ENCODE measurements around the gene ASCL2.
"Not testable (repeated sequence)": the region's sequence is repeated elsewhere in the genome, so short reads cannot be mapped to it uniquely, and the experiment has no call there.

The ASCL2 gene

DNA sequence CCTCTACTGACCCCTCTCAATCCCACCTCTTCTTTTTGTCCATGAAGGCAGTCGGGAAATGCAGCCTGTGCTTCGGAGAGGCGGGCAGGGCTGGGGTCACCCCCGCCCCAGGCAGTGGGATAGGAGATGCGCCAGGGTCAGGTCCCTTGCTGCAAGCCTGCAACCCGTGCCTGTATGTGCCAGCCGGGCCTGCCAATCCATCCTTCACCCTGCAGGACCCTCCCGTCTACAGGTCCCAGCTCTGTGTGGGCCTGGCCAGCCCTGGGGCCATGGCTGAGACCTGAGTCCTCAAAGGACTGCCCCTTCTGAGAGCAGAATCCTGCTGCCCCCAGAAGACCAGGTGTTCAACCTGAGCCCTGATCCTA lies 10.9 kb downstream of the ASCL2 start:
- no peak for DNase-seq

DNA sequence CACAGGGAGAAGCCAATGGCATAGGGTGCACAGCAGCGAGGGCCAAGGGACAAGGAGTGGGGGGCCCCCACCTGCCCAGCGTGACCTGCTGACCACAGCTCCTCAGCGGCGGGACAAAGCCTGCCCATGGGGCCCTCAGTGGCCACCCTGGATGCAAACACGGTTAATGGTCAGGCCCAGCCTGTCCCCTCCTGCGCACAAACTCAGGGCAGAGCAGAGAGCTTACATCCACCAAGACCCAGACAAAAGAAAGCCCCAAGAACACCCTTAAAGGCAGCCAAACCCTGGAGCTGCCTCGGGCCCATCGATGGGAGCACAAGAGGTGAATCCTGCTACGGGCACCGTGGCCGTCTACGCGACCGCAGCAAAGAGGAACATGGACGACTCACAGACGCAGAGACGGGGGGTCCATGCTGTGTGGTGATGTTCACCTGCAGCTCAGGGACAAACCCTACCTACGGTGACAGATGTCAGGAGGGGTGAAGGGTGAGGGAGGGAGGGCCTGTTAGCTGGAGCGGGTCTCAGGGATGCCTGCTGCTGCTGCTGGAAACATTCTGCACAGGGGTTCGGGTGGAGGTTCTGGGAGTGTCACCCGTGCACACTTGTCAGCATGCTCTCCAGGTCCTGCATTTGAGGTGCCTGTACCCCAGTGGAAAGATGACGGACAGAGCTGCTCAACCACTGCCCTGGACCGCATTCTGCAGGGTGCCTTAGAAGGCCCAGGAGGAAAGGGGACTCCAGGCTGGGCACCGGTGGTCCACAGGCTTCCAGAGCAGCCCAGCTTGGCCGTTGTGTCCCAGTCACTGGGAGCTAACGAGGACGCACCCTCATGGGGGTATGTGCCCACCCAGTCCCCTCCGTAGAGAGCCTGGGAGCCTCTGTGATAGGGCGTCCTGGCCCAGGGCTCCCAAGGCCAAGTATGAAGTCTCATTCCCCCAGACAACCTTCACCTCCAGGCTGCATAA lies 11.6 kb downstream of the ASCL2 start:
- DNase-seq, result no peak

DNA sequence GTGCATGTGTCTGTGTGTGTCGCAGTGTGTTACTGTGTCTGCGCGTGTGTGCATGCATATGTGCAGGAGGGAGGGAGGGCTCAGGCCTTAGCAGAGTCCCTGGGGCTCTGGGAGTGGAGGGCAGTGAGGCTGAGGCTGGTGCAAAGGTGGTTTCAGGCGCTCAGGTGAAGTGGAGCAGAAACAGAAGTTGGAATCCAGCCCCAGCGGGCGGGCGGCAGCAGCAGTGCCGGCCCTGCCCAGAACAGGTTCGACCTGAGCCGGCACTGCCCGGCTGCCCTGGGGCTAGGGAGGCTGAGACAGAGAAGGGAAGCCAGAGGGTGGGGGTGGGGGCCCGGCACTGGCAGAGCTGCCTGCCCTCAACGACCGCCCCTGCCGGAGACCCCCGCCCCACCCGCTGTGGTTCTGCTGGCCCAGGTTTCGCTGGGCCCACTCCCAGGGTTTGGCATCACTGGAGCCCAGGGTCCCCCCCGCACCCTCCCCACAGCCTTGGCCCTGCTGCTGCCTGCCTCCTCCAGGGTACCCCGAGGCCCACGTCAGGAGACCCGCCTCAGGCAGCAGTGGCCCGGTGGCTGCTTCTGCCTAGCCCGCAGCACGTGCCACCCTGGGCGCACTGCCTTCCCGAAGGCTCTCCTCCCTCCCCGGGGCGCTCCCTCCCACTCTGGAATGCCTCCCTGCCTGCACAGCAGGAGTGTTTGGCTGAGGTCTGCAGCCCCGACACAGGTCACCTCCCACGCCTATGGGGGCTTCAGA lies 13.3 kb downstream of the ASCL2 start:
- DNase-seq, result peak; percentile 95

DNA sequence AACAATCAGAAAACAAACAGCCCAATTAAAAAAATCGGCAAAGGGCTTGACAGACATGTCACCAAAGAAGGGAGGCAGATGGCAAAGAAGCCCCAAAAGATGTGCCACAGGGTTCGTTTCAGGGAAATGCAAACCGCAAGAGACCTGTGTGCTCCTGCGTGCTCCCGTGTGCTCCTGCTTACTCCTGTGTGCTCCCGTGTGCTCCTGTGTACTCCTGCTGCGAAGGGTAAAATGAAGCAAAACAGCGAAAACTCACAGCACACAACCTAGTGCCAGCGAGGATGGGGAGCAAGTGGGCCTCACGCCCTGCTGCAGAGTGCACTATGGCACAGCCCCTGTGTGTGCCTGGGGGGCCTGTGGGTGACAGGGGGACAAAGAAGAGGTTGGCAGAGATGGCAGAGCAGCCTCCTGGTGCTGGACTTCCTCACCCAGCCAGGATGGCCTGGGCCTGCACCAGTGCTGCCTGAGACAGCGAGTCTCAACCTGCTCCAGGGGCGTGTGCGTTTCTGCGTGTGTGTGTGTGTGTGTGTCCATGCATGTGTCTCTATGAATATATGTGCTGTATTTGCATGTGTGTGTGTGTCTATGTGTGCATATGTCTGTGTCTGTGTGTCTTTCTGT lies 14.0 kb downstream of the ASCL2 start:
- no peak for DNase-seq

DNA sequence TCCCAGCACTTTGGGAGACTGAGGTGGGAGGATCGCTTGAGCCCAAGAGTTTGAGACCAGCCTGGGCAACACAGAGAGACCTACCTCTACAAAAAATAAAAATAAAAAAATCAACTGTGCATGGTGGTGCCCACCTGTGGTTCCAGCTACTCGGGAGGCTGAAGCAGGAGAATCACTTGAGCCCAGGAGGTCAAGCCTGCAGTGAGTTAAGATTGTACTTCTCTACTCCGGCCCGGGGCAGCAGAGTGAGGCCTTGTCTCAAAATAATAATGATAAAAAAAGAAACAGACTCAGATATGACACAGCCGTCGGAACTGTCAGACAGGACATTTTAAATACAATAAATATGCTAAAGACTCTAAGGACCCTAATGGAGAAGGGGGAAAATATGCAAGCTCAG lies 18.4 kb downstream of the ASCL2 start:
- no peak for DNase-seq

DNA sequence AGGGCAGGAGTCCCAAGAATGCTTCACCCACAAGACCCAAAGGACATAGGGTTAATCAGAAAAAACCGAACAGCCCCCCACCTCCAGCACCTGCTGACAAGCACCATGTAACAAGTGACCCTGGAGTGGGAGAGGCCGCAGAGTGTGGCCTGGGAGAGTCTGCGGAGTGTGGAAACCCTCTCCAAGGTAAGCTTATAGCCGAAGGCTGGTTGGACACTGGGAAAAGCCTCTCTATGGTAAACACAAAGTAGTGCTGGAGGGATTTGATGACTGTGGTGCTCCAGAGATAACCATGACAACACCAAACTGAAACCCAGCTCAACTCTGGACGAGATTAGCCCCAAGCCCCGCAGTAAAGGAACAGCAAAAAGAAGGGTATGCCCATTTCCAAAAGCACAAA lies 19.2 kb downstream of the ASCL2 start:
- no peak for DNase-seq

DNA sequence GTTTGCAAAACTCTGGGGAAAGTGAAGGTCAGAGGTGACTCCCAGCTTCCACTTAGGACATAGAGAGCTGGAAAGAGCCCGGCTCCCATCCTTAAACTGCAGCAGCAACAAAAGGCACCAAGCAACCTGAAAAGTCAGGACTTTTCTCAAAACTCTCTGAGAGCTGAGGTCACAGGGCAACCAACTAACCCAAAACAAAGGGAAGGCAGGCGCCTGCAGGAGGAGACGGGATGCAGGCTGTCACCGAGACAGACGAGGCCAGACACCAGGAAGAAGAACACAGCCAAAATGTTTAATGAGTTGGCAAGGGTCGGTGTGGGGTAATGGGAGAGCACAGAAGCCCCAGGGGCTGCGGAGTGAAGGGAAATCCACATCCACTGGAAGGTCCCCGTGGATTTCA lies 19.9 kb downstream of the ASCL2 start:
- no peak for DNase-seq

DNA sequence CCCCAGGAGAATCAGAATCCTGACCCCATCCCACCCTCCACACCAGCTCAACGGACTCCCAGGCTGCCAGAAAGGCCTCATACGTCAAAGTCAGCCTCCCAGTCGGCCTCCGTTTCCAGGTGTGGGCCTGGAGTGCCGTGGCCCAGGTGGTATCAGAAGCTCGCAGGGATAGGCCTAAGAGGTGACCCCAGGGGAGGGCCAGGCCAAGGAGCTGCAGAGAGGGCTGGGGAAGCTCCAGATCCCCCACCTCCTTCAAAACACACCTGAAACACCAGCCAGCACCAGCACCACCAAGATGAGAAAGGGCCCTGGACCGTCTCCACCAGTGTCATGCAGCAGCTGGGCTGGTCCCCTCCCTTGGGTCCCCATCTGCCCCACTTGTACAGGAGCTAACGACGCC lies 20.3 kb downstream of the ASCL2 start:
- no peak for DNase-seq

DNA sequence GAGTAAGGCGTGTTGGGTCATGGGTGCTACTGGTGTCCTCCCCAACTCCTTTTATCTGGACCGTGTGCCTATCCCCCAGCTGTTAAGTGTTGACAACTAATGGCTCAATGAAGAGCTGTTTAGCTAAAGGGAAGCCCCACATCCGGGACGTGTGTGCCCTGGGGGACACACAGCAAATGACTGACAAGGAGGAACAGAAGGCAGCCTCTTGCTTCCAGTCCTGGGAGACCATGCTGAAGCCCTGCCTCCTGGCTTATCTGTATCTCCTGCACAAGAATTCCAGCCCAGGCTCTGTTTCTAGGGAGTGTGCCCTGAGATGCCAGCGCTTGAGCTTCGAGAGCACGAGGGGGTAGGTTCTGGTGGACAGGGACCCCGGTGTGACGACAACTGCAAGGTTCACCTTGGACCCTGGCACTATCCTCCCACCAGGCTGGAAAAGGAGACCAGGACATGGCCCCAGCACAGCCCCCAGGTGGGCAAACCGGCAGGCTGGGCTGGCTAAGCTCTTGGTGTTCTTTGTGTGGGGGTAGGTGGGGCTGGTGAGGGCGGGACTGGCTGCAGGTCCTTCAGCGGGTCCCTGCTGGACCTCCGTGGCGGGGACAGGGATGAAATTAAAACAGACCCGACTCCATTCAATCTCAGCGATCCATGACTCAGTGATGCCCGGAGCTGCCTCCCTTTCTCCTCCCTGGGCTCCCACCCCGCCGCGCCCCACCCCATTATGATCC lies 21.0 kb downstream of the ASCL2 start:
- no peak for DNase-seq

DNA sequence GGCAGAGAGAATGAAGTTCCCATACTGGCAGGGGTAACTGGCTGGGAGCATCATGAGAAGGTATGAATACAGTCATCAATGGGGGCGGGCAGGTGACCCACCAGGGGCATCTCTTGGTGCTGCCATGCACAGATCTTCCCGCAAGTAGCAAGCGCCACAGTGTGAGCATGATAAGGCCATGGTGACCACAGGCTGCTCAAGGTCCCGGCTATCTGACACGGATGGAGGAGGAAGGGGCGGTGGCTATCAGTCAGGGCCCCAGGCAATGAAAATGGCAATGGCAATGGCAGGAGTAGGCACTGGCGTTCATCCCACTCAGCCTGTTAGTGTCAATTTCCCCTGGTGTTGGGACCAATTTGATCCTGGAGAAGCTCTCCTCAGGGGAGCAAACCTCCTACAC lies 21.6 kb downstream of the ASCL2 start:
- DNase-seq, result no peak

DNA sequence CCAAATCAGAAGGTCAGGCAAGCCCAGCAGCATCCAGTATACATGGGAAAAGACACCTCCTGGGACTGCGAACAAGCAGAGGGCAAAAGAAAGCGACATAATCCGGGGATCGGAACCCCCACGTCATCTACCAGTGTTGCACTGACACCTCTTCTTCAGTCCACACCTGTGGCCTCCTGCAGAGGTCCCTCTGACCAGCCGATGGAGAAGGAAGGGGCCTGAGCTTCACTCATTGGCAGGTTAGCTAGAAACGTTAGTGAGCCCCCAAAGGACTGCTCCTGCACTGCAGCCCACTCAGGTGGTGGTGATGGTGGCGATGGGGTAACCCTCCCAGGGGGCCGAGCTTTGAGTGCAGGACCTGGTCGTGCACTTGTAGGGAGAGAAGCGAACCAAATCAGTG lies 22.1 kb downstream of the ASCL2 start:
- DNase-seq, result no peak

DNA sequence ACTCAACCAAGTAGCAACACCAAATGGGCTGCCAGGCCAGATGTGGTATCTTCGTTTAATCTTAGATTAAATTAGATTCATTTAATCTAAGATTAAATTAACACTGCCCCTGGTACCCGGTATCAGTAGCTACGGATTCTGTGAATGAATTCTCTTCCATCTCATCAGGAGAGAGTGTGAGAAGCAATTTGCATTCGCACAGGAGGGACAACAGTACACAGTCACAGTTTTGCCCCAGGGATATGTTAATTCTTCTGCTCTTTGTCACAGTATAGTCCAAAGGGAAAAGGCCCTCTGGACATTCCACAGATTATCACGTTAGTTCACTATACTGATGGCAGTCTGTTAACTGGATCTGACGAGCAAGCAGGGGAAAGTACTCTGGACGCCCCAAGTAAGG lies 22.9 kb downstream of the ASCL2 start:
- peak; percentile 28 for DNase-seq

DNA sequence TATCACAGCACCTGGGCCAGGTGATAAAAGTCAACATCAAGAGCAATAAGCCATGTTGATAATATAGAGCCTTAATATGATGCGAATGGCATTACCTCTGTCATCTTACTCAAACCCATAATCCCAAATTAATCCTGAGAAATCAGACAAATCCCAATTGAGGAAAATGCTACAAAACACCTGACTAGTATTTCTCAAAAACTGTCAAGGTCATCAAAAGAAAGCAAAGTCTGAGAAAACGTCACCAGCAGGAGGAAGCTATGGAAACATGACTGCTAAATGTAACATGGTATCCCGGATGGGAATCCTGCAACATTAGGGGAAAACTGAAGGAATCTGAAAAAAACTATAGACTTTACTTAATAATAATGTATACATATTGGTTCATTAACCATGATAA lies 29.6 kb downstream of the ASCL2 start:
- no peak for DNase-seq

DNA sequence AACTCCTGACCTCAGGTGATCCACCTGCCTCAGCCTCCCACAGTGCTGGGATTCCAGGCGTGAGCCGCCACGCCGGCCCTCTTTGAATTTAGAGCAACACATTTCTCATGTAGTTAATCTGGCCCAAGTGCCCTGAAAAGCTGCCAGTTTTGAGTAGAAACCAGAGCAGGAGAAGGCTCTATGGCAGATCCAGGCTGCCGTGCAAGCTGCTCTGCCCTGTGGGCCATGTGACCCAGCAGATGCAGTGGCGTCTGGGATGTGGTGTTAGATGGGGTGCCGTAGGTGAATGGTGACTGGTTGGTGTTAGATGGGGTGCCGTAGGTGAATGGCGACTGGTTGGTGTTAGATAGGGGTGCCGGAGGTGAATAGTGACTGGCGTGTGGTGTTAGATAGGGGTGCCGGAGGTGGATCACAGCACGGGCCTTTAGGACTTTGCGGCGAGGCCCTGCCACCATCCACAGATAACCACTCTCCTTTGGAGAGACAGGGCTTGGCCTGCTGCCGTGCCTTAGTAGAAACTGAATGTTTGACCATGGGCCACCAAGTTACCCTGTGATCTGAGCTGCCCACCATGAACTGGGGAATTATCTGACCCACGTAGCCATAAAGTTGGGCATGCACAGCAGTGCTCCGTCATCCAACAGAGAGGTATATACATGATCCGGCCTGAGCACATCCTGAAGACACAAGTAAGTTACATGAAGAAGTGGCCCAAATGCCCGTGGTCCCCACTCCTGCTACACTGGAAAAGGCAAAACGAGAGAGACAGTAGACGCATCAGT lies 32.7 kb downstream of the ASCL2 start:
- DNase-seq, result no peak

DNA sequence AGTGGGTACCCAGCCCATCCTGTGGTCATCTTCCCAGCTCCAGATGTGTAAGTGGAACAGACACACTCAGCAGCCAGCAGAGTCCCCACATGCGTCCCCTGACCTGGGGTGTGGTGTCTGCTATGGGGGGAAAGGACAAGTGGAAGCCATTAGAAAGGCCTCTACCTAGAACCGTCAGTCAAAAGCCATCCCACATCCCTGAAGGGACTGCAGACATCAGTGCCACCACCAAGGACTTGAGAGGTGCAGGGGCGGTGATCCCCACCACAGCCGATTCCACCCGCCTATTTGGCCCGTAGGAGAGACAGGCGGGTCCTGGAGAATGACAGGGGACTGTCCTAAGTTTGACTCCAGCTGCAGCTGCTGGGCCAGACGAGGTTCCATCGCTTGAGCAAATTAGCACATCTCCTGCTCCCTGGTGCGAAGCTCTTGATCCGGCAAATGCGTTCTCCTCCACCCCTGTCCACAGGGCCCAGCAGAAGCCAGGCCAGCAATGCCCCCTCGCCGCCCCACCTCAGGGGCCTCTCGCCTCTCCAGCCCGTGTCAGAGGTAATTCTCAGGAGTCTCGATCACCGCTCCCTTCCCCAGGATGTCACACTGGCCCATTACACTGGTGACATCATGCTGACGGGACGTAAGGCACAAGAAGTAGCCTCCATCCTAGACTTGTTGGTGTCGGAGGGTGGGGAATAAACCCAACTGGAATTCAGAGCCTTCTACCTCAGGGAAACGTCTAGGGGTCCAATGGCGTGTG lies 33.8 kb downstream of the ASCL2 start:
- not testable (repeated sequence) for DNase-seq

DNA sequence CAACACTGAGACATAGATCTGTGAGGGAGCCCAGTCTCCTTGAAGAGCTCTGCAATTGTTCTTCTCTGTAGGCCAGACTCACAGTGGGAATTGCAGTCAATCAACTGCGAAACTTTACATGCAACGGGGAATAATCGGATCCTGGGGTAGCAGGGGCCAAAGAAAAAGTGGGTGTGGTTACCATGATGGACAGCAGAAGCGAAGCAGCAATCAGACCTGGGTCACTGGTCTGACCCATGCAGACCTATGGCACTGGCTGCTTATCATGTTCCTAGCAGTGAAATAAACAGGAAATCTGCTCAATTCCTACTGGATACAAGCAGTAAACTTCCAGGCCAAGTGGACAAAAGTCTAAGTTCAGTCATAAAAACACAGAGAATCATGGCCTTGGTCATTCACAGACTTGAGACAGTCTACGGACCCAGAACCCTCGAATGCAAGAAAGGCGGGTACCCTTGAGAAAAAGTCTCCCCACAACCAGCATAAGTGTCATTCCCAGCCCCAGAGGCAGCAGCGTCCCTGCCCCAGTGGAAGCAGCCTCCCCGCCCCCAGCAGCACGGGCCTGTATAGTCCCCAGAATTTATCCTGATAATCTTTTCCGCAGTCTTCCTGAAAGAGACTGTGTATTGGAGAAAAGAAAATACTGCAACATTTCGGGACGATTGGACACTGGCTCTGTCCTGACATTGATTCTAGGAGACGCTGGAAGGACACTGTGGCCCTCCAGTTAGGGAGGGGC lies 34.6 kb downstream of the ASCL2 start:
- no peak for DNase-seq

DNA sequence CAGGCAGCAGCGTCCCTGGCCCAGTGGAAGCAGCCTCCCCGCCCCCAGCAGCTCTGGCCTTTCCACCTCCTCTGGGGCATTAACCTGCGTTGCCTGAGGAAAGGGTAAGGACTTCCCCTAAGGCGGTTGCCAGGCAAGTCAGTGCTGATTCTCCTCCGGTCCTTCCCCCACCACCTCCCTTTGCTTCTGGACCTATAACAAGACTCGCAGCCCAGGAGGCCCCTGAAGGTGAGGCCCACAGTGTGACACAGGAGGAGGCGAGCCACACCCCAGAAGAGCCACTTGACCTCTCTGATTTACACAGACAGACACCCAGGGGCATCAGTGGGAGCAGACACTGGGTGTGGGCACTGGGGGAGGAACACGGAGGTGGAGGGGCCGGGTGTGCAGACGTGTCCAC lies 35.4 kb downstream of the ASCL2 start:
- no peak for DNase-seq

DNA sequence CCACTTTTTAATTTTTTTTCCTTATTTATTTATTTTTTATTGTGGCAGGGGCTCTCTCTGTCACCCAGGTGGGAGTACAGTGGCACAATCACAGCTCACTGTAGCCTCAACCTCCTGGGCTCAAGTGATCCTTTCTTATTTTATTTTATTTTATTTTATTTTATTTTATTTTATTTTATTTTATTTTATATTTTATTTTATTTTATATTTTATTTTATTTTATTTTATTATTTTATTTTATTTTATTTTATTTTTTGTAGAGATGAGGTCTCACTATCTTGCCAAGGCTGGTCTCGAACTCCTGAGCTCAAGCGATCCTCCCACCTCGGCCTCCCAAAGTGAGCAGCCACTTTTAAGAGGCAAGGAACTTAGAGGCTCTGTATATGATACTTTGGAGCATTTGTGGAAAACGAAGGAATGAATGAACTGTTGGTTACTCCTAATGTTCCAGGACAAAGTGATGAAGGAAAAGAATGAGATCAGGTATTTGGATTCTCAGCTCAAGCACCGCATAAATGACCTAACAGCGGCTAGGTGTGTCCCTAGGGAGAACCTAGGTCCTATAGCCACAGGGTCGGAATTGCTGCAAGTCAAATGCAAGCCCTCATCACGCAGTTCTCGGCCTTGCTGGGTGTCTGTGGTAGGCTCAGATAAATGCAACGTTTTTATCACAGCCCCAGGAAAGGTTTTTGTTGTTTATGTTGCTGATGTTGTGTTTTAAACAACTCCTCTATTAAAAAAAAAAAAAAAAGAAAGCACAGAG lies 36.5 kb downstream of the ASCL2 start:
- no peak for DNase-seq

DNA sequence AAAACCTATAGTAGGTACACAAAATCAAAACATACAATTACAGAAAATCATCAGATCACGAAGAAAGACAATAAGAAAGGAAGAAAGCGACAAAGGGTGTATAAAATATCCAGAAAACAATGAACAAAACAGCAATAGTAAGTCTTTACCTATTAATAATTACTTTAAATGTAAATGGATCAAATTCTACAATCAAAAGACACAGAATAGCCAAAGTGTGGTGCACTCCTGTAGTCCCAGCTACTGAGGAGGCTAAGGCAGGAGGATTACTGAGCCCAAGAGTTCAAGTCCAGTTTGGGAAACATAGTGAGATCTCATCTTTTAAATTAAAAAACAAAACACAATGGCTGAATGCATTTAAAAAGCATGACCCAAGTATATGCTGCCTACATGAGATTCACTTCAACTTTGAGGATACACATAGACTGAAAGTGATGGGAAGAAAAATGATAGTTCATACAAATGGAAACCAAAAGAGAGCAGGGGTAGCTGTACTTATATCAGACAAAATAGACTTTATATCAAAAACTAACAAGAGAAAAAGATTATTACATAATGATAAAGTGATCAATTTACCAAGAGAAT lies 40.6 kb downstream of the ASCL2 start:
- no peak for DNase-seq

DNA sequence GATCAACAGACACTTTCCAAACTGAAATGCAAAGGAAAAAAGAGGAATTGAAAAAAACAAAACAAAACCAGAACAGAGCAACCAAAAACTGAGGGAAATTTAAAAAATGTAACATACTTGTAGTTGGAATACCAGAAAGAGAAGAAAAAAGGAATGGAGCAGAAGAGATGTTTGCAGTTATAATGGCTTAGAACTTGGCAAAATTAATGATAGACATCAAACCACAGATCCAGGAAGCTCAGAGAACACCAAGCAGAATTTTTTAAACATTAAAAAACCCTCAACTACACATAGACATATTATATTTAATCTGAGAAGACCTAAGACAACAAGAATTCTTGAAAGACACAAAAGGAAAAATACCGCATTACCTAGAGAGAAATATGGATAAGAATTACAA lies 46.1 kb downstream of the ASCL2 start:
- DNase-seq, result no peak

Measured in NCI-H526 treated with DMSO at 0.1 percent for 48 hours (cell line).